Measurements from ENCODE around the gene IL15. TPM values are rescaled to one million over a fixed set of nuclear protein-coding genes. Genes with fewer than 3 reads are reported as not detected.

The IL15 gene
- total and polyA plus RNA-seq, 5 experiments from 2014 or later, result 0.39 to 1.6 (median 0.63) TPM; not detected in 1

DNA sequence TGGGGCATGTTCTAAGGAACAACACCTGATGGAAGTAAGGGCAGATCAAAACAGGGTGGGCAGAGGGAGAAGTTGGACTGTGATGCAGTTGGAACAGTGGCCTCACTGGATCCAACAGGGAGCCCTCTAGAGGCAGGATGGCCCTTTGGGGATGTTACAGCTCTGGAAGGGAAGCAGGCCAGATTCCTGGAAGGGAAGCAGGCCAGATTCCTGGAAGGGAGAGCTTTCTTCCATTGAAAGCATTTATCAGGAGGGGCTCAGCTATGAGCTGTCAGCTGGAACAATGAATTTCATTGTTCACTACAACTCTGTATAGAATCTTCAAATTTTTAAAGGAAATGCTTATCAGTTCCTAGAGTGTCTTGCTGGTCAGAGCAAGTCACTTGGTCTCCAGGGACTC lies 17.7 kb downstream of the IL15 start:
- ATAC-seq, result no peak
- POLR2A ChIA-PET, result no interaction called here
- no peaks in the 10 kb centered on the region for H3K9me3 Mint-ChIP-seq

DNA sequence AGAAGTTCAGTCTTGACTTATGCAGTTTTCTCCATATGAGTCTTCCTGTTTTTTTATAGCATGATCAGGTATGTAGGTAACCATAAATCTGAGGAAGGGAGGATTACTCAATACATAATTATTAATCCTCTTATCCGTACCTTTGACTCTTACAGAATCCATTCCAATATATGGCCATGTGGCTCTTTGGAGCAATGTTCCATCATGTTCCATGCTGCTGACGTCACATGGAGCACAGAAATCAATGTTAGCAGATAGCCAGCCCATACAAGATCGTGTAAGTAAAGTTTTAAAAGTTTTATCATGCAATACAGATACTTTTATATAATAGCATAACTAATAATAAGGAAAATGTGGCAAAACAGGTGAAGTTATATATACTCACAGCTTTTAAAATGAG lies 19.6 kb downstream of the IL15 start:
- peaks cover 0 to 1% (median 0%) of the 10 kb centered on the region in 5 donors for H3K27me3 Mint-ChIP-seq
- POLR2A ChIA-PET, result no interaction called here
- H3K27ac Mint-ChIP-seq, result no peak overlapping the region
- peaks cover 0 to 8% (median 0%) of the 10 kb centered on the region in 4 donors for H3K4me1 Mint-ChIP-seq
- no peaks in the 10 kb centered on the region for H3K36me3 Mint-ChIP-seq
- ATAC-seq (no peak), DNase-seq (no peak)
- H3K4me3 Mint-ChIP-seq, result no peak overlapping the region
- H3K9me3 Mint-ChIP-seq, result no peaks in the 10 kb centered on the region

More for the DNA sequence above, 17.7 kb downstream of the IL15 start:
- H3K27me3 Mint-ChIP-seq, result peaks cover 0 to 1% (median 0%) of the 10 kb centered on the region in 5 donors
- DNase-seq, result no peak
- no peaks in the 10 kb centered on the region for H3K36me3 Mint-ChIP-seq
- H3K4me3 Mint-ChIP-seq, result no peak overlapping the region
- no peak overlapping the region for H3K27ac Mint-ChIP-seq
- peaks cover 0 to 7% (median 0%) of the 10 kb centered on the region in 4 donors for H3K4me1 Mint-ChIP-seq

DNA sequence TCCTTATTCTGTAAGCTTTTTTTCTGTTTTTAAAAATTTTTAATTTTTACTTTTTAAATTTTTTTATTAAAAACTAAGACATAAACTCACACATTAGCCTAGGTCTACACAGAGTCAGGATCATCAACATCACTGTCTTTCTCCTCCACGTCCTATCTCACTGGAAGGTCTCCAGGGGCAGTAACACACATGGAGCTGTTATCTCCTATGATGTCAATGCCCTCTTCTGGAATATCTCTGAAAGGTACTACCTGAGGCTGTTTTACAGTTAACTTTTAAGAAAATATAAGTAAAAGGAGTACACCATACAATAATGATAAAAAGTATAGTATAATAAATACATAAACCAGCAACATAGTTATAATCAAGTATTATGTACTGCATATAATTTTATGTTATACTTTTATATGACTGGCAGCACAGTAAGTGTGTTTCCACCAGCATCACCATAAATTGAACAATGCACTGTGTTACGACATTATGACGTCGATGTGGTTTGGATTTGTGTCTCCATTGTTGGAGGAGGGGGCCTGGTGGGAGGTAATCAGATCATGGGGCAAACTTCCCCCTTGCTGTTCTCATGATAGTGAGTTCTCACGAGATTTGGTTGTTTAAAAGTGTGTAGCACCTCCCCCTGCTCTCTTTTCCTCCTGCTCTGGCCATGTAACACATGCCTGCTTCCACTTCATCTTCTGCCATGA lies 21.3 kb downstream of the IL15 start:
- Mint-ChIP-seq H3K27ac (no peak overlapping the region), H3K36me3 (no peaks in the 10 kb centered on the region), H3K4me3 (no peak overlapping the region), H3K4me1 (peaks cover 0 to 8% (median 0%) of the 10 kb centered on the region in 4 donors), H3K27me3 (peaks cover 0 to 1% (median 0%) of the 10 kb centered on the region in 5 donors), H3K9me3 (no peaks in the 10 kb centered on the region)
- POLR2A ChIA-PET, result no interaction called here
- DNase-seq (no peak), ATAC-seq (no peak)

DNA sequence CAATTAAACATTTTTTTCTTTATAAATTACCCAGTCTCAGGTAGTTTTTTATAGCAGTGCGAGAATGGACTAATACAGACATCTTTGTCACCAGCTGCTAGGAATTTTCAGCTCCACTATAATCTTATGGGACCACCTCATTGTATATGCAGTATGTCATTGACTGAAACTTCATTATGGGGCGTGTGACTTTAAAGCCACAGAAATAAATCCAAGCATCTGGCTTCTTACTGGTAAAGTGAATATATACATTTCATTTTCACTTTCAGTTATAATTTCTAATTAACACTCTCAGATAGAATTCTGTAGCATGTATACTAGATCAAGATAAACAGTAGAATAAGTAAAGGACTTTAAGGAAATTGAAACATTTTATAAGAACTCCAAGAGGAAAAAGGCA lies 21.9 kb downstream of the IL15 start:
- Mint-ChIP-seq H3K9me3 (no peaks in the 10 kb centered on the region), H3K27me3 (peaks cover 0 to 1% (median 0%) of the 10 kb centered on the region in 5 donors), H3K27ac (no peak overlapping the region), H3K36me3 (no peaks in the 10 kb centered on the region), H3K4me3 (no peak overlapping the region), H3K4me1 (peaks cover 0 to 8% (median 0%) of the 10 kb centered on the region in 4 donors)
- no peak for DNase-seq
- POLR2A ChIA-PET, result no interaction called here
- no peak for ATAC-seq

DNA sequence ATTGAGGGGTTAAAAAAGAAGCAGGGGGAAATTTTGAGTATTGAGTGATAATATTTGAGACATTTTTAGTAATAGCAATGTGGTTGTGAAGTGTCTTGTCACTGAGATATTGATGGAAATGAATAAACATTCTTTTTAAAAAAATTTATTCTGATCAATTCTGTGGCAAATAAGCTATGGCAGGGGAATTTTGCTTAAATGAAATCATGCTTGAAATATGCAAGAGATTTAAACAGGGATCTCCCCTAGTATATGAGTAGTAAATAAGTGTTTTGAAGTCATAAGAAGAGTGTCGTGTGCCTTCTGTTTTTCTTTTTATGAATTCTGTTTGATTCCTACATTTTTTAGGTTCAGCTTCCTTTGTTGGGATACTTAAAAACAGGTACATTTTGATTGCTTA lies 23.2 kb downstream of the IL15 start:
- H3K9me3 Mint-ChIP-seq, result no peaks in the 10 kb centered on the region
- H3K27ac Mint-ChIP-seq, result no peak overlapping the region
- H3K4me1 Mint-ChIP-seq, result peaks cover 0 to 8% (median 0%) of the 10 kb centered on the region in 4 donors
- H3K4me3 Mint-ChIP-seq, result no peak overlapping the region
- ATAC-seq (no peak), DNase-seq (no peak)
- H3K27me3 Mint-ChIP-seq, result peaks cover 0 to 1% (median 0%) of the 10 kb centered on the region in 5 donors
- H3K36me3 Mint-ChIP-seq, result no peaks in the 10 kb centered on the region
- POLR2A ChIA-PET, result no interaction called here

DNA sequence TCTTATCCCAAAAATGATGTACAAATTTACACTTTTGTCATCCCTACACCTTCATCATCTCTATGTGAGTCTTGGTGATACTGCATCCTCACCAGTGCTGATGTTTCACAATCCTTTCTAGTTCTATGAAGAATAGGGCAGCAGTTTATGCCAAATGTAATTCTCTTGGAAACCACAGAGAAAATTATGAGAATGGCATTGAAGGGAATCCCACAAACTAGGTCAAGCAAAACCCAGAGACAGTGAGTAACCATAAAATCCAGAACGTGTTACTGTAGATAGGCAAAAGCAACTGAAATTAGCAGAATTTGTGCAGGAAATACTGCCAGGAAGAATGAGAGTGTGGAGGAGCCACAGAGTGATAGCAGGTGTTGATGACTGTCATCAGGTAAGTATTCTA lies 24.5 kb downstream of the IL15 start:
- Mint-ChIP-seq H3K9me3 (no peaks in the 10 kb centered on the region), H3K4me1 (peaks cover 0 to 8% (median 0%) of the 10 kb centered on the region in 4 donors), H3K27me3 (peaks cover 0 to 1% (median 0%) of the 10 kb centered on the region in 5 donors), H3K4me3 (no peak overlapping the region), H3K27ac (no peak overlapping the region), H3K36me3 (no peaks in the 10 kb centered on the region)
- POLR2A ChIA-PET, result no interaction called here
- DNase-seq, result no peak
- no peak for ATAC-seq

DNA sequence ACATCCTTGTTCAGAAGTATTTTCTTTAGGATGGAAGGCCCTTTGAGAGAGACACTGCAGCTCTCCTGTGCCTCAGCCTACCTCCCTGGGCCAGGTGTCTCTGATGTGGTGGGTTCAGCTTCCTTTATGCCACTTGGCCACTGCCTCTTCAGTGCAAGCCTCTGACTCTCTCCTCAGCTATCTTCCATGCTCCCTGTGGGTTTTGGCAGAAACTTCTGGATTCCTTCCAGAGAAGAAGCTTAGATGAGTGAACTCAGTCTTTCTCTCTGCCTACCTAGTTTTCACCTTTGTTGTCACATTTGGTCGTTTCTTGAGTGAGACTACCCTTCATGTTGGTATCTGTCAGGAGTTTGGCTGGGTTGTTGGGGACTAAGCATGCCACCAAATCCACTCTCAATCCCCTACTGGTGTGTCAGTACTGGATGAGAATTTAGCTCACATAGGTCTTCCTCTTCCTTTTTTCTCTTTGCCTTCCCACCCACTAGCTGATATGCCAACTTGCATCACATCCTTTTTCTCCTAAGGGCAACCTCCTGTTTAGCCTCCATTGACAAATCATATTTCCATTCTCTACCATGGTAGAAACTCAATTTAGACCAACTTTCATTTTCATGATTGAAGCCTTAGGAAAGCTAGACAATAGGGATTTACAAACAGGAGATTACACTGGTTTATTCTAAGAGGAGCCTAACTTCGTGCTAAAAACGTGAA lies 32.0 kb downstream of the IL15 start:
- no peak for DNase-seq
- no peak for ATAC-seq
- Mint-ChIP-seq H3K4me1 (no peaks in the 10 kb centered on the region), H3K27me3 (peaks cover 0 to 2% (median 0%) of the 10 kb centered on the region in 5 donors), H3K36me3 (no peaks in the 10 kb centered on the region), H3K9me3 (no peaks in the 10 kb centered on the region), H3K27ac (no peak overlapping the region), H3K4me3 (no peak overlapping the region)
- POLR2A ChIA-PET, result no interaction called here

DNA sequence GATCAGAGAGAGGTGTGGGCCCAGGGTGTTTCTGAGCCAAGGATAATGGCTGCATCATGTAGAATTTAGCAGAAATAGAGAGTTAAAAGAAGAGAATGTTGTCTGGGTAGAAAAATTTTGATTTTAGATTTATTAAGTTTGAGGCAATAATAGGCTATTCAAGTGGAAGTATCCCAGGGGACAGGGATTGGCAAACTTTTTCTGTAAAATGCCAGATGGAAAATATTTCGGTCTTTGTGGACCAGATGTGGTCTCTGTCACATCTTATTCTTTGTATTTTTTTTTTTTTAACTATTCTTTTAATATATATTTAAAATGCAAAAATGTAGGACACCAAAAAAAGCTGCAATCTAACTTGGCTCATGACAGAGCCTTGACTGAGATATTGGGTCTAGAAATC lies 33.1 kb downstream of the IL15 start:
- H3K27ac Mint-ChIP-seq, result no peak overlapping the region
- H3K27me3 Mint-ChIP-seq, result peaks cover 0 to 2% (median 0%) of the 10 kb centered on the region in 5 donors
- POLR2A ChIA-PET, result no interaction called here
- no peak for ATAC-seq
- H3K36me3 Mint-ChIP-seq, result no peaks in the 10 kb centered on the region
- no peaks in the 10 kb centered on the region for H3K9me3 Mint-ChIP-seq
- H3K4me1 Mint-ChIP-seq, result no peaks in the 10 kb centered on the region
- DNase-seq, result no peak
- no peak overlapping the region for H3K4me3 Mint-ChIP-seq

DNA sequence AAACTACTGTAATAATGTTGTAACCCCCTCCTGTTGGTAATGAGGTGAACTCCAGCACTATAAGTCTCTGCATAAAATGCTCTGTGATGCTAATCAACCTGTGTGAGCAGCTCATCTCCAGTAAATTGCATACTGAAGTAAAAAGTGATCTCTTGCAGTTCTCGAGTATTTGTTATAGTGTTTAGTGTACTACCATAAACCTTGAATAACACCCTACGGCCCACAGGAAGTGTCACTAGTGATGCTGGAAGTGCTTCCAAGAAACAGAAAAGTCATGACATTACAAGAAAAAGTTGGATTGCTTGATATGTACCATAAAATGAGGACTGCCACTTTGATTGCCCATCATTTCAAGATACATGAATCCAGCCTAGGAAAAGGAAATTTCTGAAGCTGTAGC lies 39.0 kb downstream of the IL15 start:
- H3K36me3 Mint-ChIP-seq, result no peaks in the 10 kb centered on the region
- DNase-seq (no peak), ATAC-seq (no peak)
- H3K9me3 Mint-ChIP-seq, result no peaks in the 10 kb centered on the region
- H3K4me3 Mint-ChIP-seq, result no peak overlapping the region
- peaks cover 0 to 1% (median 0%) of the 10 kb centered on the region in 5 donors for H3K27me3 Mint-ChIP-seq
- POLR2A ChIA-PET, result no interaction called here
- no peak overlapping the region for H3K27ac Mint-ChIP-seq
- peaks cover 0 to 3% (median 0%) of the 10 kb centered on the region in 4 donors for H3K4me1 Mint-ChIP-seq

DNA sequence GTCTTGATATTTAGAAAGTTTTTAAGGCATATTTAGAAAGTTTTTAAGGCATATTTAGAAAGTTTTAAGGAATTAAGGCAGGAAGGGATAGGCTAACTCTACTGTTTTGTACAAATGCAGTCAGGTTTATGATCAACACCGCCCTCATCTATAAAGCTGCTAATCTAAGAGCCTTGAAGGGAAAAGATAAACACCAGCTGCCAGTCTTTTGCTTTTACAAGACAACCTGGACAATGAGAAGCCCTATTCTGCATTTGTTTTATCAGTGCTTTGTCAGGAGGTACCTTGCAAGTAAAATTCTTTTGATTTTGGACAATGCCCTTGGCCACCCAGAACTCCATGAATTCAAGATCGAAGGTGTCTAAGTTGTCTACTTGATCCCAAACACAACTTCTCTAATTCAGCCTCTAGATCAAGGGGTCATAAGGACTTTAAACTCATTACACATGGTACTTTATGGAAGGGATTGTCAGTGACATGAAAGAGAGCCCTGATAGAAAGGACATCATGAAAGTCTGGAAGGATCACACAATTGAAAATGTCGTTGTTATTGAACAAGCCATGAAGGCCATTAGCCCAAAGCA lies 39.8 kb downstream of the IL15 start:
- Mint-ChIP-seq H3K36me3 (no peaks in the 10 kb centered on the region), H3K27me3 (peaks cover 0 to 1% (median 0%) of the 10 kb centered on the region in 5 donors), H3K4me3 (no peak overlapping the region), H3K27ac (no peak overlapping the region), H3K9me3 (no peaks in the 10 kb centered on the region), H3K4me1 (peaks cover 0 to 5% (median 0%) of the 10 kb centered on the region in 4 donors)
- ATAC-seq, result no peak
- DNase-seq, result no peak
- POLR2A ChIA-PET, result no interaction called here

DNA sequence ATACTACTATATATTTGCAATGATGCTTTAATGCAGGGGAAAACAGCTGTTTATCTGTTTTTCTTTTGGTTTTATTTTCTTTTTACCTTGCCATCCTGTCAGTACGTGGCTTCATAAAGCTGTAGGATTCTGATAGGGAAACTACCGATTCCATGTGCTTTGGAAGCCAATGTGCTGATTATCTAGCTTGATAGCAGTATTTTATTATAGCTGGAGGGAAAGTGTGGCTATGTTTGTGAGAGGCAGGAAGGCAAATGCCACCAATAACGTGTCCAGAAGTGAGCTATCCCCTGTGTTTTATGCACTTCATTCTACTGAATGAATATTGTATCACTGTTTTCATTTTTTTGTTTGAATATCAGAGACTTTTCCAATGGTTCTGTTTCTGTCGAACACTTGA lies 43.7 kb downstream of the IL15 start:
- no peak overlapping the region for H3K4me3 Mint-ChIP-seq

DNA sequence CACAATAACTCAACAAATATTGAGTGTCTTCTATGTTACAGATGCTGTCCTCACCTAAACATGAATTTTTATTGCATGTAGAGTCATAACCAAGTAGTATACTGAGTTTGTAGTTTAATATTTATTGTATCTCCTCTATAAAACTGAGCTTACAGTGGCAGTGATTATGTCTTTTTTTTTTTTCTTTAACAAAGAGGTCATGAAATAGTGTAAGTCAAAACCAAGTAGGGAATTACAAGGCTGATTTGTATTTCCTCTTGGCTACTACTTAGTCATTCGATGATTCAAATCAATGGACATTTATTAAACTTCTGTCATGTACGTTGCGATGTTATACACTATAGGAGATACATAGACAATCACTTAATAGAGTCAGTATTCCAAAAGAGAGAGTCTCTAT lies 48.4 kb downstream of the IL15 start:
- Mint-ChIP-seq H3K9me3 (no peaks in the 10 kb centered on the region), H3K27me3 (peaks cover 0 to 2% (median 0%) of the 10 kb centered on the region in 5 donors), H3K4me1 (peaks cover 0 to 3% (median 0%) of the 10 kb centered on the region in 4 donors), H3K4me3 (no peak overlapping the region), H3K27ac (no peak overlapping the region), H3K36me3 (peaks cover 0 to 2% (median 0%) of the 10 kb centered on the region in 3 donors)
- POLR2A ChIA-PET, result no interaction called here
- DNase-seq (no peak), ATAC-seq (no peak)

More for the DNA sequence above, 43.7 kb downstream of the IL15 start:
- DNase-seq (no peak), ATAC-seq (no peak)
- peaks cover 0 to 2% (median 0%) of the 10 kb centered on the region in 5 donors for H3K27me3 Mint-ChIP-seq
- H3K9me3 Mint-ChIP-seq, result no peaks in the 10 kb centered on the region
- no peak overlapping the region for H3K27ac Mint-ChIP-seq
- H3K4me1 Mint-ChIP-seq, result peaks cover 0 to 5% (median 0%) of the 10 kb centered on the region in 4 donors
- POLR2A ChIA-PET, result no interaction called here
- H3K36me3 Mint-ChIP-seq, result no peaks in the 10 kb centered on the region

DNA sequence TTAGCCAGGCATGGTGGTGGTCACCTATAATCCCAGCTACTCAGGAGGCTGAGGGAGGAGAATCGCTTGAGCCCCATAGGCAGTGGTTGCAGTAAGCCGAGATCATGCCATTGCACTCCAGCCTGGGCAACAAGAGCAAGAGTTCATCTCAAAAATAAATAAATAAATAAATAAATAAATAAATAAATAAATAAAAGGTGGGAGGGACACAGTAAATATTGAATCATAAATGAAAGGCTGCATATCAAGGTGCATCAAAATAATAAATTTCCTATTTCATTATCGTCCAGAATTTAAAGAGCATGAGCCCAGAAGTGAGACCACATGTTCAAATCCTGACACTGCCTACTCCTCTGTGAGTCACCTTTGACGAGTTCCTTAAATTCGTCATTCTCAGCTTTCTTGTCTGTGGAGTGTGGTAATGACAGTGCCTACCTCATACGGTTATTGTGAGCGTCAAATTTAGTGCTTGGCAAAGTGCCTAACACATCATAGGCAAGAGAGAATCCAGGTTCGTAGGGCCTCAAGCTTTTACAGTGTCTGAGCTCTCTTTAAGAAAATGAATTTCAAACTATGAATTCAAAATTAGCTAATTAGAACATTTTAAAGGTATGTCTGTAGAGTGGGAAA lies 49.9 kb downstream of the IL15 start:
- DNase-seq (no peak), ATAC-seq (no peak)
- no peak overlapping the region for H3K27ac Mint-ChIP-seq
- POLR2A ChIA-PET, result interaction anchor here (1.3 kb wide), 1 partner anchor 11 kb away, joined by 3 read pairs; no protein-coding TSS in a partner anchor
- no peaks in the 10 kb centered on the region for H3K4me1 Mint-ChIP-seq
- H3K27me3 Mint-ChIP-seq, result peaks cover 0 to 2% (median 0%) of the 10 kb centered on the region in 5 donors
- no peak overlapping the region for H3K4me3 Mint-ChIP-seq
- peaks cover 0 to 2% (median 0%) of the 10 kb centered on the region in 3 donors for H3K36me3 Mint-ChIP-seq
- peaks cover 0 to 5% (median 0%) of the 10 kb centered on the region in 9 donors for H3K9me3 Mint-ChIP-seq

Measured in naive thymus-derived CD8-positive, alpha-beta T cell (primary cell).